Breast epithelium (tissue), 3 donors: ENCODE results near the gene ATG5.

Experiments
- CTCF ChIP-seq, 3 donors: fragments of 450-650 bp; IDR thresholded peaks; one replicate each; pipeline ENCODE4 v1.5.1; 2016 to 2017; ENCODE audit warnings: antibody characterized with exemption in 3 of 3, mild to moderate bottlenecking in 3 of 3, moderate library complexity in 3 of 3
- POLR2A ChIP-seq: fragments of 450-650 bp; IDR thresholded peaks from one replicate; pipeline ENCODE4 v1.6.1; 2016; ENCODE audit warnings: antibody characterized with exemption, mild to moderate bottlenecking, moderate library complexity
- POLR2AphosphoS5 ChIP-seq, 3 donors: sonication (generic); formaldehyde crosslinking; IDR thresholded peaks; one replicate each; pipeline ENCODE4 v1.6.1; 2017; ENCODE audit warnings: antibody characterized with exemption in 3 of 3

- TF ChIP-seq CTCF (IDR thresholded peaks at IDR 0.05) (no peak), POLR2A (no peak), POLR2AphosphoS5 (IDR thresholded peaks at IDR 0.05) (no peak)
Measured at GRCh38 chr6:106215608-106216007, 110.0 kb downstream of the ATG5 start.
